ENCODE results near the gene CES4A. TPM values are rescaled to one million over a fixed set of nuclear protein-coding genes. Genes with fewer than 3 reads are reported as not detected.

The CES4A gene
- total RNA-seq, 1 experiment from 2014 or later, result 1.9 TPM

GRCh38 chr16:66946974-66947301 is 41.5 kb upstream of the CES4A start:
- H3K23ac ChIP-seq (ENCODE audit: insufficient read length, low read depth, low read length), result no peak overlapping the region
- H3K27me3 ChIP-seq (ENCODE audit: insufficient read depth, low read length), result peaks cover 14% of the 10 kb centered on the region; the same call in 1 of the 2 replicates
- no peaks in the 10 kb centered on the region for H3K4me1 ChIP-seq (ENCODE audit: insufficient read depth, low read length)
- H2AK5ac ChIP-seq (ENCODE audit: insufficient read length, low read length), result no peak overlapping the region
- H2BK5ac ChIP-seq (ENCODE audit: insufficient read length, low read length), result no peak overlapping the region
- H3K4me2 ChIP-seq (ENCODE audit: insufficient read depth, insufficient read length, low read length), result no peak overlapping the region
- no peak overlapping the region for H2BK12ac ChIP-seq (ENCODE audit: insufficient read length, low read depth, low read length)
- H3K4me1 Mint-ChIP-seq, result peaks cover 2 to 4% of the 10 kb centered on the region in 2 experiments; a peak in 2 of 4 replicates
- H4K20me1 ChIP-seq (ENCODE audit: control insufficient read depth, insufficient read depth, insufficient read length), result no peaks in the 10 kb centered on the region
- no peak overlapping the region for H3K4me3 Mint-ChIP-seq
- peaks cover 5% of the 10 kb centered on the region for H3K27me3 Mint-ChIP-seq (ENCODE audit: low read depth)
- no peak overlapping the region for H4K5ac ChIP-seq (ENCODE audit: insufficient read length, low read depth, low read length)
- no peak overlapping the region for H4K91ac ChIP-seq (ENCODE audit: insufficient read length, low read depth, low read length)
- no peak for DNase-seq
- H3K4ac ChIP-seq (ENCODE audit: low read depth, low read length), result no peak overlapping the region
- WGBS (ENCODE audit: extremely low coverage, insufficient read length, low lambda C conversion rate), result no CpG with 5 or more reads among the region's 5 CpGs
- peaks cover 6 to 8% of the 10 kb centered on the region in 2 experiments; a peak in 3 of 5 replicates for H3K9me3 Mint-ChIP-seq
- no peak overlapping the region for H3K9ac ChIP-seq (ENCODE audit: extremely low read depth, insufficient read length, low read length)
- no peaks in the 10 kb centered on the region for H3K23me2 ChIP-seq (ENCODE audit: insufficient read length, low read depth, low read length, poor library complexity, severe bottlenecking)
- no peak overlapping the region for H3K14ac ChIP-seq (ENCODE audit: insufficient read depth, low read length)
- no peak overlapping the region for H3T11ph ChIP-seq (ENCODE audit: low read length)
- H3K9me3 ChIP-seq (ENCODE audit: control insufficient read depth, low read depth, low read length), result no peaks in the 10 kb centered on the region
- H3K56ac ChIP-seq (ENCODE audit: insufficient read length, low read depth, low read length), result no peak overlapping the region
- H2BK15ac ChIP-seq (ENCODE audit: low read depth, low read length), result no peak overlapping the region
- no peak overlapping the region for H2AFZ ChIP-seq (ENCODE audit: low read length)
- H2BK120ac ChIP-seq (ENCODE audit: low read depth, low read length, poor library complexity, severe bottlenecking), result no peak overlapping the region
- H3K79me1 ChIP-seq (ENCODE audit: insufficient read depth, low read depth, low read length, poor library complexity, severe bottlenecking), result no peaks in the 10 kb centered on the region
- no peaks in the 10 kb centered on the region for H3K79me2 ChIP-seq (ENCODE audit: insufficient read depth, low read length)
- no peak overlapping the region for H2BK20ac ChIP-seq (ENCODE audit: low read depth, low read length, poor library complexity, severe bottlenecking)
- no peak for TF ChIP-seq CTCF (conservative IDR thresholded peaks at IDR 0.05)
- H3K18ac ChIP-seq (ENCODE audit: insufficient read length, low read depth, low read length), result no peak overlapping the region
- no peak overlapping the region for H4K8ac ChIP-seq (replicated peaks; ENCODE audit: insufficient read length, low read depth, low read length)
- H3K36me3 Mint-ChIP-seq (ENCODE audit: insufficient read depth in 1 of 3, low read depth in 3 of 3), result peaks cover 7 to 24% (median 21%) of the 10 kb centered on the region in 3 experiments; a peak in 6 of 7 replicates
- H3K27ac ChIP-seq (ENCODE audit: insufficient read length, low read depth, low read length), result no peak overlapping the region
- no peak overlapping the region for H3K27ac Mint-ChIP-seq

All from H9 (cell line).